NT2/D1 (cell line): ENCODE results near the gene SMARCB1.

ENCODE experiments used
- SUZ12 ChIP-seq: IDR thresholded peaks from 2 replicates; pipeline ENCODE4 v1.6.1; 2011; ENCODE audit not compliant: insufficient read length, insufficient read depth; ENCODE audit errors: extremely low read depth
- YY1 ChIP-seq: IDR thresholded peaks from 2 replicates; pipeline ENCODE4 v1.6.1; 2011; ENCODE audit not compliant: insufficient read length, insufficient read depth
- ZNF274 ChIP-seq: IDR thresholded peaks from 2 replicates; pipeline ENCODE4 v1.6.1; 2011; ENCODE audit warnings: mild to moderate bottlenecking, low read depth, low read length

- no peak for TF ChIP-seq YY1
- no peak for TF ChIP-seq SUZ12
- TF ChIP-seq ZNF274: no peak
These were observed 13.2 kb upstream of the SMARCB1 start for GRCh38 chr22:23773483-23774113.
